Stimulated activated CD8-positive, alpha-beta memory T cell treated with anti-CD3 and anti-CD28 coated beads, Interleukin-12 subunit alpha, Interleukin-12 subunit beta, amount 100 ng/mL, for 24 hours (primary cell): ENCODE results near the gene TBC1D23.
"Not testable (repeated sequence)": the region's sequence is repeated elsewhere in the genome, so short reads cannot be mapped to it uniquely, and the experiment has no call there.

Source experiments
- DNase-seq: peaks from one replicate; pipeline ENCODE4 v3.0.0-alpha.2; 2020; ENCODE audit errors: extremely low read depth

The TBC1D23 gene

GRCh38 chr3:100351770-100352169 is 91.0 kb downstream of the TBC1D23 start:
- not testable (repeated sequence) for DNase-seq

DNA sequence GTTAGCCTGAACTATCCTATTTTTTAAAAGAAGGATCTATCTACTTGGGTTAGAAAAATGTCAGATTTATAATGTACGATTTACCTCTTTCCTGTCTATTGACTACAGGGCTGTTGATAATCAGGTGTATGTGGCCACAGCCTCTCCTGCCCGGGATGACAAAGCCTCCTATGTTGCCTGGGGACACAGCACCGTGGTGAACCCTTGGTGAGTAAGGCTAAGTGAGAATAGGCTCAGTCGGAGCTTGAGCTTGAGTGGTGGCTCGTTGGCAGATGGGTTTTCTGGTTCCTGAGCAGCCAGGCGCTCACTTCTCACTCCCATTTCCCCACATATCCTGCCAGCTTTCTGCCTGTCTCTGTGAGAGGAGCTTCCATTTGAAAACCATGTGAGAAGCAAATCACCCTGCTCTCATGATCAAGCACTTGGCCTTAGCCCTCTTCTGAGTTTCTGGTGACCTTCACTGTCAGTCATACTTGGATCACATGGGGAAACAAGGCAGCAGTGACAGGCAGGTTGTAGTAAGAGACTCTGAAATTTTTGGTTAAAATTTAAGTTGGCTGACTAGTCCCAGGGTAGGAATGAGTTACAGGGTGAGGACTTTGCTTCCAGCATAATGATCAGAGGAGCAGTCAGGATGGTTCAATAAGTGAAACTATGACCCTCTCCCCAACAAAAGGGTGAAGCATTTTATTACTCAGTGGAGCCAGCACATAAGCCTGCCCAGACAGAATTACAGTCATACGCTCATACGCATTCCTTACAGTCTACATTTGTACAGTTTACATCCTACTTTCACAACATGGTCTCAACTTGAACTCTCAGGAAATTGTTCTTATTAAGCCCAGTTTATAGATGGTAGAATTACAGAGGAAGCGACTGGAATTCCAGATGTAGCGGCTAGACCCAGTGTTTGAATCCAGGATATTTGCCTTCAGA is 91.8 kb downstream of the TBC1D23 start:
- no peak for DNase-seq

GRCh38 chr3:100354850-100355249 is 94.1 kb downstream of the TBC1D23 start:
- DNase-seq = no peak

DNA sequence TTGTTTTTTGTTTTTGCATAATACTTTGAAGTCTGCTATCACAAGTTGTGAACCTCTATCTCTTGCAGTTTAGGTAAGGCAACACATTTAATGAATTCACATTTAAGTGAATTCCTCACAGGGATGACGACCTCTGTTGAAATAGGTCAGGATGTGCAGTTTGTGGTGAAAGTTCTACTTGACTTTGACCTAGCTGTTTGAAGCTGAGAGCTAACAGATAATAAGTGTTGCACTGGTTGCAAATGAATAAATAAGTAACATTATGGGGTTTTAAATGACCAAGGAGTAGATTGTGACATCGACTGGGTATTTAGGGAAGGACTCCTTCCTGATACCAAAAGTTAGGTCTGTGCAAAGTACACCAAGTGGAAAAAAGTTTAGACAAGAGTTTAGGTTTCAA is 97.6 kb downstream of the TBC1D23 start:
- no peak for DNase-seq

DNA sequence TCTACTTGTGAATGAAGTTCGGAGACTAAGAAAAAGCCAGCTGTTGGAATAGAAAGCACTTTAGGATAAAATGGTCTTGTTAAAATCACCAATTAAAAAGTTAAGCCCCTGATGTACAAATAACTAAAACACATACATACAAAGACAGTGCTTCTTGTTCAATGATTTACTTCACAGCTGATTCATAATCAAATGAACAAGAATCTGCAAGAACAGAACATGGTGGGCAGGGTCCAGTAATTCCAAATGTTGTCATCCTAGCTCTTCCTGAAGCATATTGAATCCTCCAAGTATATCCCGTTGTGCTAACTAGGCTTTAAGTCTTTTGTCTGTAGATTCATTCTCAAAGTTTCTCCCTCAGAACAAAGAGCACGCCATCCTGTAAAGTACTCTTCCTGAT is 98.2 kb downstream of the TBC1D23 start:
- no peak for DNase-seq

DNA sequence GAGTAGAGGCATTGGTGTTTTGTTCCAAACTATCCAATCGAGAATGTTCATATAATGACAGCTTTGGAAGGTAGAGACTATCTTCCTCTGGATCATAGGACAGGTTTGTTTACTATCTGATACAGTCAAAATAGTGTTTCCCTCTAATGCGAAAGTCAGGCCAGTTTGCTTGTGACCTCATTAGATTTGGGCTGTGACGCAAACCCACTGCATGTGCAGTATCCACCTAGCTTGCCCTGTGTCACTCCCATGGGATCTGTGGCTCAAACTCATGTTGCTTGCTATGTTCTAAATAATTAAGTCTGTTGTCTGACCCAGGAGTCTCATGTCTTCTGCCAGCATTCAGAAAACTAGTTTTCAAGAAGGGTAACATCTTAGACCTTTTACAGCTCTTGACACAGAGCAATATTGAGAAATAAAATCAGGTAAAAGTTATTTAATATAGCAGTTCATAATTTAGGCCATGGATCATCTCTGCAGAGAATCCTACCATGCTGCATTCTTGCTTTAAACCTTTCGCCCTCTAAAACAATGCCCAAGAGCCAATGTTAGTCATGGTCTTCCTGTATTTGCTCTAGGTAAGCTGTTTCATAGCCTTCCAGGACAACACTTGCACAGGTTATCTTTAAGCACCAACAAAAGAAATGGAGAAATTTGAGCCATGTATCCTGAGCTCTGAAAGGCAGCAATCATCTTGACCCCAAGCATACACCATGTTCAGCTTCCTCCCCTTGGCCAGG is 100.1 kb downstream of the TBC1D23 start:
- no peak for DNase-seq

DNA sequence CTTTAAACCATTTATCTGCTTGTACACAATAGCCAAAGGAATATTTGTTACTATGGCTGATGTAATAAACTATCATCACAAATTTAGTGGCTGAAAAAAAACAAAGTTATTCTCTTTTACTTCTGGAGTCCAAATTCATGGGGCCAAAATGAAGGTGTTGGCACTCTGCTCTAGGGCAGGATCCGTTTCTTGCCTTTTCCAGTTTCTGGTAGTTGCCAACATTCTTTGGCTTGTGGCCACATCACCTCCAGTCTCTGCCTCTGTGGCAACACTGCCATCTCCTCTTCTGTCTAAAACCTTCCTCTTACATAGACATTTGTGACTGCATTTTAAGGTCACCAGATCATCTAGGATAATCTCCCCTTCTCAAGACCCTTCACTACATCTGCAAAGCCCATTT is 101.1 kb downstream of the TBC1D23 start:
- no peak for DNase-seq

- DNase-seq = no peak
Observed at GRCh38 chr3:100364421-100364820, 103.6 kb downstream of the TBC1D23 start.

- DNase-seq = no peak
Observed at GRCh38 chr3:100366424-100366823, 105.6 kb downstream of the TBC1D23 start.

- no peak for DNase-seq
Observed at GRCh38 chr3:100368441-100368840, 107.6 kb downstream of the TBC1D23 start.

GRCh38 chr3:100370756-100371155 is 110.0 kb downstream of the TBC1D23 start:
- DNase-seq = no peak

DNA sequence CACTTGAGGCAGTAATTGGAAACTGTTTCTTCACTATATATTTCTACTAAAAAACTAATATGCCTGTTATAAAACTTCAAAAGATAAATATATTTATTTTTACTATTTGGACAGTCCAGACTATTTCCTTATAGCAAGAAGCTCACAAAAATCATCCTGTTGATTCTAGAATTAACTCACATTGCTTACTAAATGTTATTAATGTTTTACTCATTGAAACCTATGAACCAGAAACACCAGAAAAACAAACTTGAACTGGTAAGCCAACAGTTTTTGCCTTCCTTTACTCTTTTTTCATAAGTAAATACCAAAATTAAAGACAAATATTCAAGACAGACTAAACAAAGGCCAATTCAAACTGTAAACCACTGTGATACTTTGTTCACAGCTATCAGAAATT is 113.7 kb downstream of the TBC1D23 start:
- DNase-seq = no peak
